T-helper 1 cell treated with Interleukin-12 subunit alpha and Interleukin-12 subunit beta and Interleukin-4 antibody, amounts not matched to agents 30 μg/mL and 1 μg/mL, for 36 hours (primary cell): ENCODE results near the gene STK24.
A peak's percentile ranks its signal among the peaks of the same experiment; 100 is the strongest.

Source experiments
- H3K27ac Mint-ChIP-seq: one replicate; pipeline ENCODE4 v1.8.0; 2021; ENCODE audit warnings: mild to moderate bottlenecking, mixed read lengths
- H3K27me3 Mint-ChIP-seq: one replicate; pipeline ENCODE4 v1.8.0; 2021; ENCODE audit warnings: low read depth, mixed read lengths
- H3K36me3 Mint-ChIP-seq: one replicate; pipeline ENCODE4 v1.8.0; 2021; ENCODE audit warnings: low read depth, mixed read lengths
- H3K4me1 Mint-ChIP-seq: one replicate; pipeline ENCODE4 v1.8.0; 2021; ENCODE audit warnings: low read depth, mixed read lengths
- H3K4me3 Mint-ChIP-seq: one replicate; pipeline ENCODE4 v1.8.0; 2021; ENCODE audit warnings: mild to moderate bottlenecking, moderate library complexity, mixed read lengths
- H3K9me3 Mint-ChIP-seq: one replicate; pipeline ENCODE4 v1.8.0; 2021; ENCODE audit warnings: mixed read lengths

The STK24 gene

DNA sequence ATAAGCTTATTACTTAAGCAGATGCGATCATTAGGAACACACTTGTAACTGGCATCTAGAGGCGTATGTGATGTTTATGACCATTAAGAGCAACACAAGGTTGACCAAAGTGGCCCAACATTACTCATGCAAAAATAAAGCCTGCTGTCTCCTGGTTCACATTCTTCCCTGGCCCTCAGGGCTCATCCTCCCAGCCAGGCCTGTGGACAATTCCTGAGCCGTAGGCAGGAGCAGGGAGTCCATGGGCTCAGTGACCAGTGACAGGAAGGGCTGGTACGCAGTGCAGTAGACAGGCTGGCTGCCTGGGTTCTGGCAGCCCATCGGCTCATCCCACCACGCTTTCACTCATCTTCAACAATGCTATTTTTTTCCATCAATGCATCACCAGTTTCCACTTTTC lies 106.0 kb downstream of the STK24 start:
- Mint-ChIP-seq H3K4me3 (no peak overlapping the region), H3K27ac (no peak overlapping the region), H3K4me1 (peaks cover 30% of the 10 kb centered on the region), H3K27me3 (no peaks in the 10 kb centered on the region), H3K36me3 (peaks cover 34% of the 10 kb centered on the region), H3K9me3 (peaks cover 4% of the 10 kb centered on the region)

DNA sequence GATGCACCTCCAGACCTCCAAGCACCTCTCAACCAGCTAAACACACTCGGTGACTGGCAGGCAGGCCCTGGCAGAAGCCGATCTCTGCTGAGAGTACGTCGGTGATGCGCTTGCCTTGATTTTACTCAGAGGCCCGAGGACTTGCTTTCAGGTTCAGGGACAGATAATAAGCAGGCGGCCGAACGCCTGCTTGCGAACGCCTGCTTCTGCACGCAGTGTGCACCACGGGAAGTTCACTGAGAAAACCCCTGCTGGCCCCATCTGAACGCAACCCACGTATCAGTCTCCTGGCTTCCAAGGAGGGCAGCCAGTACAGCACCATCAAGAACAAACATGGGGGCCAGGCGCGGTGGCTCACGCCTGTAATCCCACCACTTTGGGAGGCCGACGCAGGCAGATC lies 108.0 kb downstream of the STK24 start:
- no peak overlapping the region for H3K4me3 Mint-ChIP-seq
- no peaks in the 10 kb centered on the region for H3K27me3 Mint-ChIP-seq
- no peak overlapping the region for H3K27ac Mint-ChIP-seq
- H3K9me3 Mint-ChIP-seq = peaks cover 4% of the 10 kb centered on the region
- H3K36me3 Mint-ChIP-seq = peaks cover 36% of the 10 kb centered on the region
- peaks cover 29% of the 10 kb centered on the region for H3K4me1 Mint-ChIP-seq

DNA sequence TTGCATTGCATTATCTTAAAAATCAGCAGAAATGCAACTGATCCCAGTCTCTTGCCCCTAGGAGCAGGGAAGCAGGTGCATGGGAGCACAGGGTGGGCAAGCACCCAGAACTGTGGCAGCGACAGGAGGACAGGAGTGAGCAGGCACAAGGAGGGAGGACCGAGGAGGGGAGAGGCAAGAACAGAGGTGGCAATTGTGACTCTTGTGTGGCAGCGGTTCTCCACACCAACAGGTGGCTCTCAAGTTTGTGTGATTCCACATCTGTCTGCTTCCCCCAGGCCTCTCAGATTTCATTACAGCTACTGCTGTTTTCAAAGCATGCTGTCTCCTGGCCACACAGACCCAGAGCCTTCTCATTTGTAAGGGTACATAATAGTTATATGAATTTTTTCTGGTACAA lies 108.5 kb downstream of the STK24 start:
- peaks cover 36% of the 10 kb centered on the region for H3K36me3 Mint-ChIP-seq
- peaks cover 4% of the 10 kb centered on the region for H3K9me3 Mint-ChIP-seq
- H3K4me1 Mint-ChIP-seq = peaks cover 26% of the 10 kb centered on the region
- H3K27me3 Mint-ChIP-seq = no peaks in the 10 kb centered on the region
- peak overlapping the region; percentile 13 for H3K27ac Mint-ChIP-seq
- H3K4me3 Mint-ChIP-seq = no peak overlapping the region

DNA sequence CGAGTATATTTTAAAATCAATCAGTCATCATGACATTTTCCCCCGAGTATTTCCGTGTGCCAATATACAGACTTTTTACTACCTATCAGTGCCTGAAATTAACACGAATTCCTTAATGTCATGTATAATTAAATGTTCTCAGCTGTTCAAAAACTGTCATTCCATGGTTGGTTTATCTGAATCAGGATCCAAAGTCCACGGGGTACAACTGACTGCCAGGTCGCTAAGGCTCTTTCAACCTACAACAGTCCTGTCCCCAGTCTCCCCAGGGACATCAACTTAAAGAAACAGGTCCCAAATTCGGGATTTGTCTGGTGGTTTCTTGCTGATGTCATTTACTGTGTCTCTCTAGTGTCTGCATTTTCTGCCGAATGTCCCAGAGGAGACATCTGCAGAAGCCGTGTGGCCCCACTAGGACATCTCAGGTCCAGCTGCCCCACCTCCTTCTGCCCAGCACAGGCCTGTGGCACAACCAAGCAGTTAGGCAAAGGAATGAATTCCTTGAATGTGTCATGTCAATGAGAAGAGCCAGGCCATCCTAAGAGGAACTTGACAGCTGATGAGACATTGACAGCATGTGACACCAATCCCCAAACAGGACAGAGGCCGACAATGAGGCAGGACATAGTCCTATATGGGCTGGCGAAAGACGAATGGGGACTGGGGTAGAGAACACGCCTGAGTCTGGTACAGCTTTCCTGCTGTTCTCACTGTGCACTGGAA lies 109.5 kb downstream of the STK24 start:
- no peaks in the 10 kb centered on the region for H3K27me3 Mint-ChIP-seq
- peaks cover 35% of the 10 kb centered on the region for H3K36me3 Mint-ChIP-seq
- H3K4me1 Mint-ChIP-seq = peaks cover 27% of the 10 kb centered on the region
- H3K4me3 Mint-ChIP-seq = no peak overlapping the region
- H3K9me3 Mint-ChIP-seq = no peaks in the 10 kb centered on the region
- H3K27ac Mint-ChIP-seq = no peak overlapping the region

DNA sequence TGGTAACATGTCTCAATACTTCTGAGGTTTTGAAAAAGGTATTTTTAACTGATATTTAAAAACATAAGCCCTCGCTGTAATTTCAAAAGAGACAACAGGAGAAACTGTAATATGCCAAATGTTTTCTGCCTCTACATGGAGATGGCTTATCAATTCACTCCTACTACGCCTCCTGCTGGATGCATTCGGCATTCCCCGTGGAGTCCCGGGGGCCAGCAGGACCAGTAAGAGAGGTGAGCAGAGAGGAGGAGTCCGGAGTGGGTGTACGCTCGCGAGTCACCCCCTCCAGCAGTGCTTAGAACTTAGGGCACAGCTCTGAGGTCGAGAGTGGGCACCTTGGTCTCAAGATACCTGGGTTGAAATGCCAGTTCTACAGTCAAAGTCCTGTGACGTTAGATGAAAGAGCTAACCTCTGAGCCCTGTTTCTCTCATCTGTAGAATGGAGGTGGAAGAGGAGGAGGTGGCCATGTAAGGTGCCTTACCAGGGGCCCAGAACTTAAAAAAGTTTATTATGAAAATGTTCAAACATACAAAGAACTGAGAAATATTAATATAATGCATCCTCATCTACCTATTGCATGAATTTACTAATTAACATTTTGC lies 110.2 kb downstream of the STK24 start:
- no peaks in the 10 kb centered on the region for H3K27me3 Mint-ChIP-seq
- peaks cover 21% of the 10 kb centered on the region for H3K4me1 Mint-ChIP-seq
- H3K4me3 Mint-ChIP-seq = no peak overlapping the region
- H3K36me3 Mint-ChIP-seq = peaks cover 33% of the 10 kb centered on the region
- no peaks in the 10 kb centered on the region for H3K9me3 Mint-ChIP-seq
- no peak overlapping the region for H3K27ac Mint-ChIP-seq

DNA sequence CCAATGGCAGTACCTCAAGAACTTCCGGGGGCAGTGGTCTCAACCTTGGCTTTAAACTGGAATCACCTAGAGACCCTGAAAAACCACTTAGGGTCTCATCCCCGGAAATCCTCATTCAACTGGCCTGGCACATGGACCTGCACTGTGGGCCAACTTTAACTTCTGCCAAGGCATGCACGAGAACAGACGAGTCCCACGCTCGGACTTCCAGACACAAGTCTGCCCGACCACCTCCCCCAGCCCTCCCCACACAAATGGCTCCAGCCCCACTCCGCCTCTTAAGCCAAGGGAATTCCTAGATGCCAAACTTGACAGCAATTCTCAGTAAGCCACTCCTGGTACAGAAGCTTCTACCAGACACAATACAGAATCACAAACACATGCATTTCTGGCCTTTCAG lies 114.0 kb downstream of the STK24 start:
- Mint-ChIP-seq H3K36me3 (peaks cover 33% of the 10 kb centered on the region), H3K27ac (peak overlapping the region; percentile 35)

DNA sequence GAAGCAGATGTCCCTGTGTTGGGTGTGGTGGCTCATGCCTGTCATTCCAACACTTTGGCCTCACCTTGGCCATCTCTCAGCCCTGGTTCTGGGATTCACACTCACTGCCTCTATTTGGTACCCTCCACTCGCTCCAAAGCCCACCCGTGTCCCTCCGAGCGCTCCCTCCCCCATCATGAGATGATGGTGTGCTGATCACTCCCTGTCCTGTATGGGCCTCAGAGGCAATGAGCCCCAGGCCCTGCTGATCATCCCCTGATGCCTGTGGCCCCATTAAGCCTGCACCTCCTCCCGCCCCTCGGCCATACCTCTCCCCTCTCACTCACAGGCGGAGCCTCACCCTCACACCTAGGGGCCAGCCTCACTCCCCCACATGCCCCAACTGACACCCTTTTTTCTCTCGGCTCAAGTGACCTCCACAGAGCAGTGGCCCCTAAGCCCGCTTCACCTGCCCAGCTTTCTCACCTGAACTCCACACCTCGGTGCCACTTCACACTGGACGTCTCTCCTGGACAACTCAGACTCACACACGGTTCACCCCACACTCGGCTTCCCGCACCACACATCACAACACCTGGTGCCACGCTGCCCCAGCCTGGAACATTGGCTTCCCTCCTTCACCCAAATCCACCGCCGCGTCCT lies 114.5 kb downstream of the STK24 start:
- Mint-ChIP-seq H3K9me3 (no peaks in the 10 kb centered on the region), H3K27ac (peak overlapping the region; percentile 35), H3K27me3 (no peaks in the 10 kb centered on the region), H3K36me3 (peaks cover 36% of the 10 kb centered on the region), H3K4me3 (no peak overlapping the region), H3K4me1 (peaks cover 17% of the 10 kb centered on the region)

More for the DNA sequence above, 114.0 kb downstream of the STK24 start:
- Mint-ChIP-seq H3K9me3 (no peaks in the 10 kb centered on the region), H3K27me3 (no peaks in the 10 kb centered on the region), H3K4me3 (no peak overlapping the region), H3K4me1 (peaks cover 17% of the 10 kb centered on the region)

DNA sequence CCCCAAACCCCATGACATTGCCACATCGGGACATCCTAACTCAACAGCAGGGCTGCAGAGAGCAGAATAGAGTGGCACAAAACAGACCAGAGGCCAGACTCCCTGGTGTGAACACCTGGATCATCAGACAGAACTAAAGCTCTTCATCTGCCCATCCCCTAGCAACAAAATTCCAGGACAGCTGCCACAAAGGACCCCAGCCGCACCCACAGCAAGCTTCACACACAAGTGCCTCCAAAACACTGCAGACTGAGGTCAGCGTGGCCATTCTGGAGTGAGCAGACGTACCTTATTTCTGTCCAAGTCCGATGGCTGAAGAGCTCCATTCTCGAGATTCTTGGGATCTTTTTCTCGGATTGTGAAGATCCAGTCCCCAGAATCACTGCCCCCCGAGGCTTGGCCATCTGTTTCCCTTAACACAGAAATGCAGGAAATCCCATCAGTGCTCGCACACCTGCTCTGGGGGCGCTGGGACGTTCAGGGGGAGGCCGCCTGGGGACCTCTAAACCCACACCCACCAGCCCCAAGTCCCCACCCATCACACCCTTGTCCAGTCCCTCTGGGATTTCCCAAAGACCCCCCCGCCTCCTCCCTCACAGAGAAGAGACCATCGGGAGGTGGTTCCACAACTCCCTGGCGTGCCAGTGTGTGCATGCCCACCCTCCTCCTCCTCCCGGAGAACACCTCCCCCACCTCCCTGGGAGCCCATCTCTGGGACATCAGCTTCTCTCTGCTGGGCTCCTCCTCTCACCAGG lies 115.2 kb downstream of the STK24 start:
- no peak overlapping the region for H3K4me3 Mint-ChIP-seq
- no peaks in the 10 kb centered on the region for H3K27me3 Mint-ChIP-seq
- H3K4me1 Mint-ChIP-seq = peaks cover 16% of the 10 kb centered on the region
- H3K27ac Mint-ChIP-seq = no peak overlapping the region
- no peaks in the 10 kb centered on the region for H3K9me3 Mint-ChIP-seq
- H3K36me3 Mint-ChIP-seq = peaks cover 36% of the 10 kb centered on the region

DNA sequence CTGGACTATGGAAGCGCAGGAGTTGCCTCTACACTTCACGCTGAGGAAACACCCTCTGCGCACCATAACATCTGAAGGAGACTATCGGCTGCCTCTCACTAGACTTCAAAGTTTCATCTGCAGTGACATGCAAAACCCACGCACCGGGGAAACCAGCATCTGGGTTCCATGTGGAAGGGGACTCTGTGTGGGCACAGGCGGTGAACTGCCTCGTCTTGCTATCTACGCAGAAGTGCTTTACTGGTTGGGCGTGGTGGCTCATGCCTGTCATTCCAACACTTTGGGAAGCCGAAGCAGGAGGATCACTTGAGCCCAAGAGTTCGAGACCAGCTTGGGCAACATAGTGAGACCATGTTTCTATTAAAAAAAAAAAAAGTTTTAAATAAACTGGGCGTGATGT lies 116.4 kb downstream of the STK24 start:
- Mint-ChIP-seq H3K9me3 (no peaks in the 10 kb centered on the region), H3K36me3 (peaks cover 35% of the 10 kb centered on the region), H3K4me3 (no peak overlapping the region), H3K27ac (peak overlapping the region; percentile 15), H3K4me1 (peaks cover 13% of the 10 kb centered on the region), H3K27me3 (no peaks in the 10 kb centered on the region)

DNA sequence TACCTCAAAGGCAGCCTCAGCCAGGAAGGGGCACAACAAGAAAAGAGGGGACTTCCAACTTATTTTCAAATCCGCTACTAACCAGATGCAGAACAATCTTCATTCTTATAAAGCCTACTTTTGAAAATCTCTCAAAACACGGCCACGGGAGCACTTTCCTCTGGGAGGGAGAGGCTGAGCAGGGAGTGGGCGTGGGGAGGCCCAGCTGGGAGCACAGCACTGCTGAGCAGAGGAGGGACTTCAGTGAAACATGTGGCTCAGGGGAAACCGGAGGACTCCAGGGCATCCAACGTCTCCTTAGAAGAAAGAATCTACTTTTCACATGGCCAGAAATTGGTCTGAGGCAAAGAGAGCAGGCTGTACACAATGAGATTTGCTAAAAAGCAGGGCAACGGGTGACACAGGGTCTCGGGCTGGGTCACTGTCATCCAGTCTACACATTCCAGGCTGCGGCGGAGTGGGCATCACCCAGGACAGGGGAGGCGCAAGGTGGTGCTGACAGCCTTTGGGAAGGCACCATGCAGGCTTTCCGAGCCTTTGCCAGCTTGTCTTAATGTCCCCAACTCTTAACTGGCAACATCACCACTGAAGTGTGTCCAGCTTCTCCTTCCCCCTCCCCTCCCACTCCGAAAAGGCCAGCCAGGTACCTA lies 117.1 kb downstream of the STK24 start:
- Mint-ChIP-seq H3K27ac (no peak overlapping the region), H3K9me3 (no peaks in the 10 kb centered on the region), H3K4me1 (peaks cover 11% of the 10 kb centered on the region), H3K27me3 (no peaks in the 10 kb centered on the region), H3K4me3 (no peak overlapping the region), H3K36me3 (peaks cover 31% of the 10 kb centered on the region)

DNA sequence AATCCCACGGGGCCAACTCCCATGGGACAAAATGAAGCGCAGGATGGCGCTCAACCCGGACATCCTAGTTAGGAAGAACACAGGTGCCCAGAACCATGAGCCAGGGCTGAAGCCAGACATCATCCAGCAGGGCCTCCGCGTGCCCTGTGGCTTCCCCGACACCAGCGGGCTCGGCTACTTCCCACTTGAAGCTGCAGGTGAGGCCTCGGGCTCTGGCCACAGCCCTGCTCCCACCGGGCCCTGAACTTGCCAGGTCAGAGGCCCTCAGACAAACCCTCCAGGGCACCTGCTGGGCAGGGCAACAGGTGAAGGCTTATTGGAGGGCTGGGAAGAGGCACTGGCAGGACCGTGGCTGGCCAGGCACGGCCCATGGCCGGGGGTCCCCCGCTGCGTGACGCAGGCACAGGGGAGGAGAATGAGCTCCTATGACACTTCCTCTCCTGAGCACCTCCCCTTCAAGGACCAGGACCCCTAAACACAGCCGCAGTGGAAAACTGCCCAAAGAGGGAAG lies 117.7 kb downstream of the STK24 start:
- Mint-ChIP-seq H3K36me3 (peaks cover 31% of the 10 kb centered on the region), H3K9me3 (no peaks in the 10 kb centered on the region), H3K27ac (no peak overlapping the region), H3K27me3 (no peaks in the 10 kb centered on the region), H3K4me1 (peaks cover 11% of the 10 kb centered on the region), H3K4me3 (no peak overlapping the region)

DNA sequence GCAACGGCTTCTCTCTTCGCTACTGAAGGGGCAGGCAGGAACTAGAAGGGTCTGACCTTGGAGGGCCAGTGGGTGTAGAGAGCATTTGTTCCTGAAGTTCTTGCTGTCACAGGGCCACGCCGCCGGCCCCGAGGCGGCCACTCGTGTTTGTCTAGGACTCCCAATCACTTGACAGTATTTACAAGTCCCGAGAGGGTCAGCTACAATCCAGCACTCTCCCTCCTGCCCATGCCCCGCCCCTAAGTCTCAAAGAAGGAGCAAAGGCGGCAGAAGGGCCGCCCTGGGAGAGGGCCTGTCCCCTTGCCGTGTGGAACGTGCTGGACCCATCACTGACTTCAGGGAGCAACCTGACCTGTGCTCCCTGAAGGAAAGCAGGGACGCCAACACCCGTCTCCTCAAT lies 118.5 kb downstream of the STK24 start:
- Mint-ChIP-seq H3K9me3 (no peaks in the 10 kb centered on the region), H3K4me1 (peaks cover 11% of the 10 kb centered on the region), H3K27me3 (no peaks in the 10 kb centered on the region), H3K4me3 (no peak overlapping the region), H3K27ac (no peak overlapping the region), H3K36me3 (peaks cover 27% of the 10 kb centered on the region)

DNA sequence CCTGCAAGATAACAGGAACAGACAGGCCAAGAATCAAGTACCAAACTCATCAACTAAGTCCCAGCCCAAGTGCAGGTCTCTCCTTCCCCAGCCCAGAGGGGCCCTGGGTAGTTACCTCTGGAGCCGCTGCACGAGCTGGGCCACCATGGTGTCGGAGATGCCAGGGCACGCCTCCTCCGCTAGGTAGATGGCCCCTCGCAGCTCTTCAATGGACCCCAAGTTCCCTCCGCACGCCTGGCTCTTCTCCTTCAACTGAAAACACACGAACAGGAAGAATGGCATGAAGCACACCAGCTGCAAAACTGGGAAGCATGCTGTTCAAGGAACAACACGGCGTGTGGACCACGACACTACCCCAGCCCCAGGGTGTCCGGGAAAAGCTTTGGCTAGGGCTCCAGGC lies 119.9 kb downstream of the STK24 start:
- Mint-ChIP-seq H3K9me3 (no peaks in the 10 kb centered on the region), H3K27ac (no peak overlapping the region), H3K36me3 (peaks cover 25% of the 10 kb centered on the region), H3K4me3 (no peak overlapping the region), H3K27me3 (no peaks in the 10 kb centered on the region), H3K4me1 (peaks cover 4% of the 10 kb centered on the region)

DNA sequence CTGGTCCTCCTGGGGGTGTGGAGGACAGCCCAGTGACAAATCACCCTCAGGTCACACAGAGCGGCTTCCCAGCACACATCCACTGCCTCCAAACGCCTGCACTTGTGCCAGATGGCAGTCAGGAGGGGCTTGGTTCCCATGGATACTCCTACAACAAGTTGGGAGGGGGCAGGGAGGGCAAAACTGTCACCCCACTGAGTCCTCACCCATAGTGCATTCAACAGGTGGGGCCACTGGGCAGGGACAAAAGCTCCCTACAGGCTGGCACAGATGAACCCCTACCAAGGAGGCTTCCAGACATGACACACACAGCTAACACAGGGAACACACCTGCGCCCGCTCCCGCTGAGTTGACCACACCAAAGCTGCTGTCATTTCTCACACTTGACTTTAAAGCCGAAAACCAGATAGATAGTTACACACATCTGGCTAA lies 120.5 kb downstream of the STK24 start:
- Mint-ChIP-seq H3K9me3 (no peaks in the 10 kb centered on the region), H3K4me3 (no peak overlapping the region), H3K36me3 (peaks cover 29% of the 10 kb centered on the region), H3K27ac (no peak overlapping the region), H3K27me3 (no peaks in the 10 kb centered on the region), H3K4me1 (peaks cover 8% of the 10 kb centered on the region)
